ENCODE data around the gene ENTPD1.
"Not testable (repeated sequence)": the region's sequence is repeated elsewhere in the genome, so short reads cannot be mapped to it uniquely, and the experiment has no call there.

The ENTPD1 gene

GRCh38 chr10:95798096-95798855 is 42.3 kb downstream of the ENTPD1 start:
- no peak for FAIRE-seq

- not testable (repeated sequence) for FAIRE-seq
Observed at GRCh38 chr10:95800286-95800685, 44.3 kb downstream of the ENTPD1 start.

GRCh38 chr10:95806687-95807380 is 50.9 kb downstream of the ENTPD1 start:
- not testable (repeated sequence) for FAIRE-seq

GRCh38 chr10:95808705-95809308 is 52.8 kb downstream of the ENTPD1 start:
- FAIRE-seq: not testable (repeated sequence)

- FAIRE-seq: no peak
Observed at GRCh38 chr10:95809370-95810197, 53.6 kb downstream of the ENTPD1 start.

GRCh38 chr10:95810198-95810976 is 54.4 kb downstream of the ENTPD1 start:
- FAIRE-seq: no peak

- FAIRE-seq: no peak
Observed at GRCh38 chr10:95813054-95813685, 57.2 kb downstream of the ENTPD1 start.

- no peak for FAIRE-seq
Observed at GRCh38 chr10:95814011-95814727, 58.2 kb downstream of the ENTPD1 start.

- FAIRE-seq: no peak
Observed at GRCh38 chr10:95815133-95815532, 59.2 kb downstream of the ENTPD1 start.

GRCh38 chr10:95815701-95816240 is 59.8 kb downstream of the ENTPD1 start:
- no peak for FAIRE-seq

GRCh38 chr10:95818010-95818409 is 62.0 kb downstream of the ENTPD1 start:
- no peak for FAIRE-seq

GRCh38 chr10:95818668-95819067 is 62.7 kb downstream of the ENTPD1 start:
- FAIRE-seq: no peak

GRCh38 chr10:95819620-95820329 is 63.8 kb downstream of the ENTPD1 start:
- no peak for FAIRE-seq

- no peak for FAIRE-seq
Observed at GRCh38 chr10:95820363-95820762, 64.4 kb downstream of the ENTPD1 start.

- FAIRE-seq: no peak
Observed at GRCh38 chr10:95821720-95822119, 65.8 kb downstream of the ENTPD1 start.

- no peak for FAIRE-seq
Observed at GRCh38 chr10:95830044-95830443, 74.1 kb downstream of the ENTPD1 start.

- FAIRE-seq: no peak
Observed at GRCh38 chr10:95831076-95831475, 75.1 kb downstream of the ENTPD1 start.

- no peak for FAIRE-seq
Observed at GRCh38 chr10:95831515-95831914, 75.6 kb downstream of the ENTPD1 start.

- FAIRE-seq: no peak
Observed at GRCh38 chr10:95832216-95833041, 76.5 kb downstream of the ENTPD1 start.

All from islet of Langerhans (tissue), 1 donor.